Stimulated activated CD8-positive, alpha-beta memory T cell treated with anti-CD3 and anti-CD28 coated beads, Interleukin-2, amount 100 ng/mL, for 48 hours (primary cell): ENCODE results near the gene GPBP1L1.
"Not testable (repeated sequence)": the region's sequence is repeated elsewhere in the genome, so short reads cannot be mapped to it uniquely, and the experiment has no call there.

Experiments
- DNase-seq, 2 donors: peaks; one replicate each; pipeline ENCODE4 v3.0.0-alpha.2; 2020; ENCODE audit warnings: low read depth in 2 of 2

GPBP1L1 gene

DNA sequence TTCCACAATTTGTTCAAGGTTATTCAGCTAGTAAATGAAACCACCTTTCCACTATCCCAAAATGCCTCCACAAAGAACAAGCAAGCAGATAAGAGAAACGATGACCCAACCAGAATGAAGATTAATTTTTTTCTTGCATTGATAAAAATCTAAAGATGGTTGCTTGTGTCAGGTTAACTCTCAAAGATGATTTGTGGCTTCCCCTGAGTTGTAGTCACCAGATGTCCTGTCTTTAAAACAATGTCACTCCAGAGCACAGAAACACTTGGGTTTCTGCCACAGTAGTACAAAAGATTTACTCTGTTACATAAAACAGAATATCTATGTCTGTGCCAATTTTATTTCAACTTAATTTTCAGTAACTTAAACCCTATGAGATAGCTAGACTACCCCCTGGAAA is 51.1 kb downstream of the GPBP1L1 start:
- no peak for DNase-seq

DNA sequence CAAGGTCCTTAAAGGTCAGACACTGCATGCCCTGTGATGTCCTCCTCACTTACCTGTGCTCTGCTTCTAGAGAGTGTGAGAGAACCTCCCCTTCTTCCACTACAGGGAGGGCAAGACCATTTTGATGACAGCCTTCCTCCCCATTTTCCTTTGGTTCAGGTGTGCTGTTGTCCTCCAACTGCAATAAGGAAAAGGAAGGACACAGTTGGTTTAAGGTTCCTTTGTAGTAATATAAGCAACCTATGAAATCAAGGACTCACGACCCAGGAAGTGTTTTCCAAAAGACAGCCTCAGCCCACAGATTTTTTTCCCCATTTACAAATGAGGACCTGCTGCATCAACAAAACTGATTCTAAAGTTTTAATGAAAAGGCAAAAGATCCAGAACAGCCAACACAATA is 55.9 kb downstream of the GPBP1L1 start:
- no peak for DNase-seq

GRCh38 chr1:45629035-45629434 is 57.3 kb downstream of the GPBP1L1 start:
- no peak for DNase-seq

GRCh38 chr1:45623972-45624371 is 62.4 kb downstream of the GPBP1L1 start, which contains the start of gene CCDC17:
Gene CCDC17 (minus strand): TSS chr1:45624054. CDS start chr1:45623909, 145 bp downstream.
- no peak for DNase-seq

GRCh38 chr1:45622524-45623394 is 63.6 kb downstream of the GPBP1L1 start:
- no peak for DNase-seq

DNA sequence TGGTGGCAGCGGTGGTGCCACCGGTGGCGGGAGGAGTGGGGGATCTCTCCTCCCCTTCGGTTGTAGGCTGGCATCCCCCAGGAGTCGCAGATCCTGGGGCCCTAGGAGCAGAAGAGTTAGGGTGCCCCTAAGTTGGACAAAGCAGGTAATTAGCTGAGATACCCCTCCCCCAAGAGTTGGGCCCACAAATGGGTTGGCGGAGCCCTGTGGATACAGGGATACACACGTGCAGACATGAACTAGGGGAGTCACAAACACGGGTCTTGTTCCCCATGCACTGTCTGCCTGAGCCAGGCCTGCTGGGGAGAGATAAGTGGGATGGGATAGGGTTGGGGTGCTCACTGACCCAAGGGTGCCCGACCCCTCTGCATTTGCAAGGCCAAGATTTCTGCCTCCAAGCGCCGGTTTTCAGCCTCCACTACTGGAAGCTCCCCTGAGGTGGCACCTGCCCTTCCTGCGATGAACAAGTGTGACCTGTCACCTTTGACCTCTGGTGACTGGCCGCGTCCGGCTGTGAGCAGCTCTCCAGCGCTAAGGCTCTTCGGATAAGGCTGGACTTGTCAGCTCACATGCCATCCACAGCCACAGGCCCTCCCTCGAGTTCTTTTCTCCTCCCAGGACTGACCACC is 64.3 kb downstream of the GPBP1L1 start:
- no peak for DNase-seq

- no peak for DNase-seq
Measured at GRCh38 chr1:45621501-45621836, 64.9 kb downstream of the GPBP1L1 start.

- DNase-seq = no peak
Measured at GRCh38 chr1:45620588-45621500, 65.5 kb downstream of the GPBP1L1 start.

GRCh38 chr1:45619149-45619921 is 67.0 kb downstream of the GPBP1L1 start:
- no peak for DNase-seq

DNA sequence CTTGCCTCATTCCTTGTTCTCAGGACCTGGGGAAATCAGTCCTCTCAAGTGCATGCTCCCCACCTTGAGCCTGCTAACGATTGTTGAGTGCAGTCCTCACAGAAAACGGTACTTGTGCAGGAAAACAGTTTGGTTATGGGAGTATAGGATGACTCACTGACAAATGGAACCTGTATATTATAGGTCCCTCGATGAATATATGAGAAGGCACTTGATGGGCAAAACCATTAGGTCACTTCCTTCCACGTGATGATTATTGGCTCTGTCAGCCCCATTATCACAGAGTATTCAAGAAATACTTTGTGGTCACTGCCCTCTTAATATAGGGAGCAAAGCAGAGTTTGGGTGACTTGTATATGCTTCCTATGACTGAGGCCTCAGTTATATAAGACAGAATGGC is 68.7 kb downstream of the GPBP1L1 start:
- no peak for DNase-seq

GRCh38 chr1:45615885-45616284 is 70.4 kb downstream of the GPBP1L1 start:
- DNase-seq = no peak

DNA sequence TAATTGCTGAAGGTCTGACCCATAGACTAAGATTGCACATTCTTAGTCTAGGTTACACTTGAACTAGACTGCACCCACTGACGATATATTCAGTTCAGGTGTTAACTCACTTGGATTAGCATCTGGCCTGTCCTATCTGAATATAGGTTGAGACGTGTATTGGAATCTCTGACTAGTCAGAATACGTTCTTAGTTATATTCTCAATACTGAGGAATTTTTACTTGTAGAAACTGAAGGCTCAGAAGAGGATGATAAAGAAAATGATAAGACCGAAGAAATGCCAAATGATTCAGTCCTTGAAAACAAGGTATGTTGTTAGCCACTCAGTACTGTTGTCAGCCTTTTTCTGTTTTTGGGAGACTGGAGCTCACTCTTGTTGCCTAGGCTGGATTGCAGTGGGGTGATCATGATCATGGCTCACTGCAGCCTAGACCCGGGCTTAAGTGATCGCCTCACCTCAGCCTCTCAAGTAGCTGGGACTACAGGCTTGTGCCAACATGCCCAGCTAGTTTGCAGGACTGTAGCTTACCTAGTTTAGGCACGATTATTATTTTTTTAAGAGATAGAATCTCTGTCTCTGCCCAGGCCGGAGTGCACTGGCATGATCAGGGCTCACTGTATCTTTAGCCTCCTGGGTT is 73.3 kb downstream of the GPBP1L1 start:
- DNase-seq = no peak

- no peak for DNase-seq
Measured at GRCh38 chr1:45610589-45611226, 75.6 kb downstream of the GPBP1L1 start.

GRCh38 chr1:45608175-45609156 is 77.9 kb downstream of the GPBP1L1 start:
- no peak for DNase-seq

DNA sequence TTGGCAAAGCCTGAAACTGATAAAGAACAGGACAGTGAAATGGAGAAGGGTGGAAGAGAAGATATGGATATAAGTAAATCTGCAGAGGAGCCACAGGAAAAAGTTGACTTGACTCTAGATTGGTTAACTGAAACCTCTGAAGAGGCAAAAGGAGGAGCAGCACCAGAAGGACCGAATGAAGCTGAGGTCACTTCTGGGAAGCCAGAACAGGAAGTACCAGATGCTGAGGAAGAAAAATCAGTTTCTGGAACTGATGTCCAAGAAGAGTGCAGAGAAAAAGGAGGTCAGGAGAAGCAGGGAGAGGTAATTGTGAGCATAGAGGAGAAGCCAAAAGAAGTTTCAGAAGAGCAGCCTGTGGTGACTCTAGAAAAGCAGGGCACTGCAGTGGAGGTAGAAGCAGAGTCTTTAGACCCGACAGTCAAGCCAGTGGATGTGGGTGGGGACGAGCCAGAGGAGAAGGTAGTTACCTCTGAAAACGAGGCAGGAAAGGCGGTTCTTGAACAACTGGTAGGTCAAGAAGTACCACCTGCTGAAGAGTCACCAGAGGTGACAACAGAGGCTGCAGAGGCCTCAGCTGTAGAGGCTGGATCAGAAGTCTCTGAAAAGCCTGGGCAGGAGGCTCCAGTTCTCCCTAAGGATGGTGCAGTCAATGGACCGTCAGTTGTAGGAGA is 78.8 kb downstream of the GPBP1L1 start:
- DNase-seq = no peak

DNA sequence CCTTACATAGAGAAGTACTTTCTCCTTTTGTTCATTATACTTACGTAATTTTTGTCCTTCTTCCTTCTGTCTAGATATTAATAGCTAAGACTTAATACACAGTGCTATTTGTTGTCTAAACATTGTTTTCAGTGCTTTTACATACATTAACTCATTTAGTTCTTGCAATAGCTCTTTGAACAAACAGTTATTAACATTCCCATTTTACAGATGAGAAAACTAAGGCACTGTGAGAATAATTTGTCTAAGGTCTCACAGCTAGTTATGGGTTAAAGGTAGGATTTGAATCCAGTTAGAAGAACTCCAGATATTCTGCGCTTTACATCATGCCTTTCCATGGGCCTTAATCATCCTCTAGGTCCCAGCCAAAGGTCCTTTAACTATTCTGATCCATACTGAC is 82.1 kb downstream of the GPBP1L1 start:
- DNase-seq = no peak

- not testable (repeated sequence) for DNase-seq
Measured at GRCh38 chr1:45596765-45597164, 89.6 kb downstream of the GPBP1L1 start.

GRCh38 chr1:45594412-45594811 is 91.9 kb downstream of the GPBP1L1 start:
- no peak for DNase-seq

DNA sequence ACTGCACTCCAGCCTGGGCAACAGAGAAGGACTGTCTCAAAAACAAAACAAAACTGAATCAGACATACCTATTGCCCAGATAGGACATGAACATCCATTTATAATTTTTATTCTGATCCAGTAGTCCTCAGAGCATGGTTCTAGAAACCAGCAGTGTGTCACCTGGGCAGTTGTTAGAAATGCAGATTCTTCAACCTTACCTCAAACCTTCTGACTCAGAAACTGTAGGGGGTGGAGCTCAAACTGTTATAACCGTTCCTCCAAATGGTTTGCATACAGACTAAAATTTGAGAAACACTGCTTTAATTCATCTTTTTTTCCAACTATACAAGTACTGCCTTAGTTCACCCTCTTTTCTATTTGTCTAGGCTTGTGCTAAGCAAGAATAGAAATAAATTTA is 96.5 kb downstream of the GPBP1L1 start:
- no peak for DNase-seq
